T-helper 9 cell (primary cell): ENCODE results near the gene MPZL3.

Source experiments
- DNase-seq: peaks from one replicate; pipeline ENCODE4 v3.0.0-alpha.2; 2020

Gene MPZL3

DNA sequence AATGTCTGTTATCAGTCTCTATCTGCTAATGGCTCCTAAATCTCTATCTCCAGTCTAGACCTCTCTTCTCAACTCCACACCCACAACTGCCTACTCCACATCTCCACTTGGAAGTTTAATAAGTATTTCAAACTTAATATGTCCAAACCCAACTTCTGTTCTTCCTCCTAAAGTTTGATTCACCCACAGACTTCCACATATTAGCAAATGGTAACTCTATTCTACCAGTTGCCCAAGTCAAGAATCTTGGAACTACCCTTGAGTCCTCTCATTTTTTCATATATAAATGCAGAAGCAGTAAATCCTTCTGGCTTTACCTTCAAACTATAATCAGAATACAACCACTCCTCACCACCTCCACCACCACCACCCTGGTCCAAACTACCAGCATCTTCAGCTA, 20.7 kb downstream of the MPZL3 start:
- DNase-seq, result no peak

DNA sequence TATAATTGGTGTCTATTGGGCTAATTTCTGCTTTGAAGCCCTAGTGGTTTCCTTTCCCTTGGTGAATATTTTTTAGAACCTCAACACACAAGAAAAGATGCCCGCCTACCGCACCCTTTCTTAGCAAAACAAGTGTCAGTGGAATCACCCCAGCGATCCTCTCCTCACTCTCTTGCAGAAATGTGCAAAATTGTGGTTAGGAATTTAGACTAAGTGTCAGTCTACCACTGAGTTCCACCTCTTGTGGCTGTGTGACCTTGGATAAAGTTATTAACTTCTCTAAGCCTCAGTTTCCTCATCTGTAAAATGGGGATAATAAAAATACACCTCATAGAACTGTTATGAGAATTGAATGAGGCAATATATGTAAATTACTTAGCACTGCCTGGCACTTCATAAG, 22.1 kb downstream of the MPZL3 start:
- DNase-seq, result peak; percentile 32

- no peak for DNase-seq
These were observed 22.8 kb downstream of the MPZL3 start for GRCh38 chr11:118229274-118229847.

DNA sequence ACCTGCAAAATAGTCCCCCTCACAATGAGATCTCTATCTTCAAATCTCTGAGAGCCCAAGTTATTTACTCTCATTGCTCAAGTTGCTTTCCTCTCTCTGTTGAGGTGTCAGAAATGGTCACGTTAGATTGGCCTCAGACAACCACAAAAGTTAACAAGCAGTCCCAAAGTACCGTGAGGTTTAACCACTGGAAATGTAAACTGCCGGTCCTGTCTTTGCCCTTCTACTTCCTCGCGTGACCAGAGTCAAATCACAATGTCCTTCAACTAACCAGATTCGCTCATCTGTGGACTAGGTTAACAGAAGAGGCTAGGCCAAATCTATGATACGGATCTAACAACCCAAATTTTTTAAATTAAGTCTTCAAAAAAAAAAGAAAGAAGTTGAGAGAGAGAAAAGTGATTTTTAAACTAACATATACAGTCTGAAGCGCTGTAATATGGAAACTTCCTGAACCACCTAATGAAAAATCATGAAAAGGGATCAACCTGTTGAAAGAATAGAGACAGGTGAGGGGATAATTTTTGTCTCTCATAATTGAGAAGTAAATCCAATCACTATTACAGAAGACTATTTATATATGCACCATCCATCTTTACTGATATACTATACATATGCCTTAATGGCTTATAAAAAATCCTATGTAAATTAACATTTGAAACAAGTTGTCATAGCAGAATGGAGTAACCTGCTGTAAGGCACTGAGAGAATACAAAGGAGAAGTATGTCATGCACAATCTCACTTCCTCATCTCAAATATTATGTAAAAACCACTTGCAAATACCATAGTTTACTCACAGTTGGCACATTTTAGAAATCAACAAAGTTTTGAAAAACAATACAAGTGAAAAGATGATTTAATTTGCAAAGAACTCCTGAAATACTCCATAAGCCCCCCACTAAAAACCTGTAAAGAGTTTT, 24.0 kb downstream of the MPZL3 start:
- no peak for DNase-seq

DNA sequence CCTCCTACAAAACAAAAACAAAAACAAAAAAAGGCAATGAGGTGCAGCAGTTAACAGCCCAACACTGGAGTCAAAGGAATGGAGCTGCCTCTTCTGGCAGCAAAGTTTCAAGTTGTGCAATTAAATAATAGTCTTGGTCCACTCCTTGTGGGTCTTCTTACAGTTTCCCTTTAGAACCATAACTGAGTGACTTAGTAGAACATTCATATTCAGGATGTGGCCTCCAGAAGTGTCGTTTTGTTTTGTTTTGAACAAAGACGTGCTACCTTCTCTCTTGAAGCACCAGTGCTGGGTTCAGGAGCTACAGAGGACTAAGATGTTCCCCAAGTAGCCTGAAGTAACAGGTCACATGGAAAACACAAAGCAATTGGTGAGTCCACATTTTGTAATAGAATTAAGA, 25.4 kb downstream of the MPZL3 start:
- no peak for DNase-seq

- no peak for DNase-seq
These were observed 25.9 kb downstream of the MPZL3 start for GRCh38 chr11:118226296-118226695.

DNA sequence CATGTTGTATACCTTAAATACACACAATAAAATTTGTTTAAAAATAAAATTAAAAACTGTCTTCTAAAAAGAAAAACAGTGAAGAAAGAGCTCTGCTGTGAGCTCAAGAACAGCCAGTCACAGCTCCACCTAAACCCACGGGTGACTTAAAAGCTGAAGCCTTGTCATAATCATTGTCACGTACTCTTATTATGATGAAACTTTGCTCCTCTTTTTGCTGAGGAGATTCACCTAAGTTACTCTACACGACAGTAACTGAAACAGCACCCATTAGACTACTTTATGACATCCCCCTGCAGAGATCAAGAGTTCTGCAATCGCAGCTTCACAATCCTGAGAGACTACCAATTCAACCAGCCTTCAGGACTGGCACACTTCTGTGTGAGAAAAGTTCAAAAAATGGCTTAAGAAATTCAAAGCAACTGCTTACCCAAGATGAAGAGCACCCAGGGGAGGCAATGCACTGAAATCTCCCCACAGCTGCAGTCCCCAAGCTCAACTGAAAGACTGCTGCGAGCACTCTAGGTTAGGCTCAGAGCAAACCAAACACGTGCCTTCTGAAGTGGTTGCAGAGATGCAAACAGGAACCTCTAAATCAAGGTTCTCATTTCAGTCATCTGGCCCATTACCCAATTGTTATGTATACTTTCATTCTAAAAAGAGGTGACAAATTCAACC, 27.5 kb downstream of the MPZL3 start, which contains the start of gene JAML:
TSS of gene JAML (minus strand) at position 501 of the 678 bp plus-strand sequence. CDS start 10,145 bp downstream, outside the sequence.
- peak; percentile 47 for DNase-seq

DNA sequence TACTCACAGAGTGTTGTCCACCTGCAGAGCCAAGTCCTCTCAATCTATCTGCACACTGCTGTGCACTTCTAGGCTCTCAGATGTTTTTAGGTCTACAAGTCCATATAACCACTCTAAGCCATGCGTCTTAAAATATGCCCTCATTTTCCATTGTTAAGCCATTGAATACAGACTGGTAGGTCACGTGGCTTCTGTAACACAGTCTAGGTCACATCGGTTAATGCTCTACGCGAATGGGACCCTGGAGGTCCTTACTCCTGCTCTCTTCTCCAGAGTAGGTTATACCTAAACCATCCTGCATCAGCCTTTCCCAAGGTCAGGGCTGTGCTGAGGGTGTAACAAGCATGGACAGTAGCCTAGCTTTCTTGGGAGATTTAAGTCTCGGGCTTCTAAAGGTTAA, 28.2 kb downstream of the MPZL3 start:
- DNase-seq, result no peak

- DNase-seq, result no peak
These were observed 28.6 kb downstream of the MPZL3 start for GRCh38 chr11:118223570-118223969.

- DNase-seq, result no peak
These were observed 29.7 kb downstream of the MPZL3 start for GRCh38 chr11:118222437-118222836.

GRCh38 chr11:118221419-118221818, 30.7 kb downstream of the MPZL3 start:
- no peak for DNase-seq

DNA sequence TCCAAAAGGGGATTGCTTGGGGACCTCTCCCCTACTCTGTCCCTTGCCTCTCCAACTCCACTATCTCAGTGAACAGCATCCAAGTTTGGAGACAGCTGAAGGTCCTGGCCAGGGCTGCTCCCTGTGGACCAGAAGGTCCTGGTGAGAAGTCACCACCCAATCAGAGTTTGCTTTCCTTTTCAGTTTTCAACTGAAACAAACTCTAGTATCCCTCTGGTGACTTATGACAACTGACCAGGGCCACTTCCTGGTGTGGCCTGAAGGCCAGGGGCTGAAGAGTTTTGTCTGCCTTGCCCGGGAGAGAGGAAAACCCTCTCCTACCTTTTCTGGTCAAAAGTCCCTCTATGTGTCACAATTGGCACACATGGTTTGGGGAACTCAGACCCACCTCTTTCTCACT, 32.4 kb downstream of the MPZL3 start:
- DNase-seq, result no peak

DNA sequence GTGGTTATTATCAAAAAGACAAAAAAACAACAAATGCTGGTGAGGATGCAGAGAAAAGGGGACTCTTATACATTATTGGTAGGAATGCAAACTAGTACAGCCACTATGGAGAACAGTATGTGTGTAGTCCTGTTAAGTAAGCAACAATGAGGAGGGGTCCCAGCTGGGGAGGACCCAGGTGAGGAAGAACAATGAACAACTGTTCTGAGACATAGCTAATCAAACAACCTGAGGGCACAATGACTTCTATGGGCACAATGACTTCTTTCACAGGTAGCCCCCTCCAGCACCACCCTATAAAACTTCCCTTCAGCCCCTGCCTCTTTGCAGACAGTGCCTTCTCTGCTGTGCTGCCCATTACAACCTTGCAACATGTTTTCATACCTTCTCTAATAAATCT, 32.9 kb downstream of the MPZL3 start:
- DNase-seq, result no peak

- no peak for DNase-seq
These were observed 34.6 kb downstream of the MPZL3 start for GRCh38 chr11:118217575-118217974.

GRCh38 chr11:118216621-118217481, 35.3 kb downstream of the MPZL3 start:
- DNase-seq, result peak; percentile 38

DNA sequence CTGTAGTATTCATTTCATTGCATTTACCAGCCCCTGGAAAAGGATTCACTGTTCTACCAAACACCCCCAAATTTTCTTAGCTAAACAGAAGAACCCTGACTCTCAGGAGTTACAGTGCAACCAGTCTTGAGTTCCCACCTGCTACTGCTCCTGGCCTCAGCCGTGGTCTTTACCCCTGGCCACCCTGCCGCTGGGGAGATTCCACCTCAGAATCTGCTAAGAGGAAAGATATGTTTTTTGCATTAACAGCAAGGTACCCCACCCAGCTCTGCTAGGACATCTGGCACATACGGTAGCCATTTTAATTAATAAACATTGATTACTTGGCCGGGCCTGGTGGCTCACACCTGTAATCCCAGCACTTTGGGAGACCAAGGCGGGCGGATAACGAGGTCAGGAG, 36.4 kb downstream of the MPZL3 start:
- DNase-seq, result no peak

GRCh38 chr11:118215262-118215661, 36.9 kb downstream of the MPZL3 start:
- DNase-seq, result no peak

DNA sequence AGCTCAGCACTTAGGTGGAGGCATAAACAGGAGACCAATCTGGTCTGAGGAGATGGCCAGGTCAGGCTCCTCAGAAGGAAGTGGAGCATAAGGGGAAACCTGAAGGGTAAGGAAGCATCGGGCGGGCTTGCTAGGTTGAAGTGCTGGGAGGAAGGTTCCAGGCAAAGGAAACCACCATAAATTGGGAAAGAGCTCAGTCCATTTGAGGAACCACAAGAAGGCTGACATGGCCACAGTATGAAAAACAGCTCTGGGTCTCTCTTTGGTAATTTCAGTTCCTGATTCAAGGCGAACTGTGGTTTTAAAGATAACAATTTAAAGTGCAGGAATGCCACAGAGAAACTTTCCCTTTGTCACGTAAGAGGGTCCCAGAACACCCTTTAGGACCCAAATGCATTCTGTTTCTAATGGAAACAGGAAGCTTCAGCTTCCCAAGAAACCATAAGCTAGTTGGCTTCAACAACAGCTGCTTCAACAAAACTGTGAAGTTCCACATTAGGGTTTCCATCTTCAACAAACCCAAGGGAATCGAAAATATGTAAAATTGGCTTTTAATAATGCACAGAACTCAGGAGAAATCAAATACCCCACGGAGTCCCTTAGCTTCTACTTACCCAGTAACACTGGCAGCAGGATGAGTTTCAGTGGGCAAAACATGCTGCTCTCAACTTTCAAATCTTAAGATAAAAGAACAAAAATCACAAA, 37.8 kb downstream of the MPZL3 start:
- DNase-seq, result no peak

GRCh38 chr11:118213781-118214180, 38.4 kb downstream of the MPZL3 start:
- DNase-seq, result no peak

- no peak for DNase-seq
These were observed 39.0 kb downstream of the MPZL3 start for GRCh38 chr11:118213201-118213600.

DNA sequence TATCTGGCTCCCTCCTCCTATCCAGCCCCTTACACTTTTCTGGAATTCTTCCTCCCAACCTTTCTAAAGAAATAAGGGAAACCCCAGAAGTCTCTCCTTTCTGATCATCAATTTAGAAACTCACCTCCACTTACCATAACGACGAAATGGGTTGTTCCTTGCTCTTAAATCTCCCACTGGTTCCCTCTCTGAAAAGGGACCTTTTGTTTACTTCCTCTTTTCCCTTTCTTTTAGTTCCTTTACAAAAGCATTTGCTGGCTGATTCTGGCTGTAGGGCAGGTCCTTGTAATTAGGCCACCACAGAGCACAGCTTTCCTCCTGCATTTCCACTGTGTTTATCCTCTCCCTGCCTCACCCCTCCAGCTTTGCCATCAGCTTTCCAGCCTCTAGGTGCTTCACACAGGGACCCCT, 39.4 kb downstream of the MPZL3 start:
- no peak for DNase-seq

GRCh38 chr11:118212131-118212725, 39.9 kb downstream of the MPZL3 start:
- DNase-seq, result no peak
